ENCODE measurements around the gene NDUFB3. TPM values are rescaled to one million over a fixed set of nuclear protein-coding genes. Genes with fewer than 3 reads are reported as not detected.
A peak's percentile ranks its signal among the peaks of the same experiment; 100 is the strongest.
"Not testable (repeated sequence)": the region's sequence is repeated elsewhere in the genome, so short reads cannot be mapped to it uniquely, and the experiment has no call there.

The NDUFB3 gene
- total RNA-seq, 2 experiments from 2014 or later: 134 to 147 TPM

DNA sequence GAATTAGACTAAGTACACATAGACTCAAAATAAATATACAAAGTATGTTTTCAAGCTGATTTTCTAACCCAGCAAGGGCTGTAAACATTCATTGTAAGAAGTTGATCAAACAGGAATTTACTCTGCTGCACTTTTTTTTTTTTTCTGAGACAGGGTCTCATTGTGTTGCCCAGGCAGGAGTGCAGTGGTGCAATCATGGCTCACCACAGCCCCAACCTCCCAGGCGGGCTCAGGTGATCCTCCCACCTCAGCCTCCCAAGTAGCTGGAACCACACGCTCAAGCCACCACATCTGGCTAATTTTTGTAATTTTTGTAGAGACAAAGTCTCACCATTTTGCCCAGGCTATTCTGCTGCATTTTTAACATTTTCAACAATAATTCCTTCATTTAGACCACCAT lies 35.8 kb downstream of the NDUFB3 start:
- no peak overlapping the region for H3K27ac Mint-ChIP-seq
- ChIA-PET POLR2A (no interaction called here), CTCF (interaction anchor here (0.6 to 1.3 kb wide), 5 partner anchors 10 to 194 kb away, joined by 3 to 4 read pairs (median 3); no protein-coding TSS in a partner anchor)
- H3K4me1 Mint-ChIP-seq: no peaks in the 10 kb centered on the region
- H3K9me3 Mint-ChIP-seq: no peaks in the 10 kb centered on the region
- peaks cover 3% of the 10 kb centered on the region for H3K27me3 Mint-ChIP-seq
- no peaks in the 10 kb centered on the region for H3K36me3 Mint-ChIP-seq (ENCODE audit: low read depth)
- H3K4me3 Mint-ChIP-seq: no peak overlapping the region
- DNase-seq: no peak

DNA sequence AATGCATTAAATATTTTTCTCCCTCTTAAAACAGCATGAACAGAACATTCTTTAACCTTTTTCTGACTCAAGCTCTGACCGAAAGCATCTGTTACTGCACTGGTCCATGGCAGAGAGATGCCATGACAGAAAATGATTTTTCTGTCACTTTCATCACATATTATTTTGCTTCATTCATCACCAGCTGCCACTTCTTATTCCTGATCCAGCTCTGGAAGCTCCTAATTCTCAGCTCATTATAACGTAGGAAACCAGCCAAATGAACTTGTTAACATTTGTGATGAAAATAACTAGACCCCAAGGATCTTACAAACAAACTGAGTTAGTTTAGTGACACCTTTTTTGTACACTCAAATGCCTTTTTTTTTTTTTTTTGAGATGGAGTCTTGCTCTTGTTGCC lies 36.5 kb downstream of the NDUFB3 start:
- H3K9me3 Mint-ChIP-seq: no peaks in the 10 kb centered on the region
- ChIA-PET POLR2A (no interaction called here), CTCF (interaction anchor here (0.6 to 1.3 kb wide), 2 partner anchors 9 to 169 kb away, joined by 3 to 4 read pairs; no protein-coding TSS in a partner anchor)

DNA sequence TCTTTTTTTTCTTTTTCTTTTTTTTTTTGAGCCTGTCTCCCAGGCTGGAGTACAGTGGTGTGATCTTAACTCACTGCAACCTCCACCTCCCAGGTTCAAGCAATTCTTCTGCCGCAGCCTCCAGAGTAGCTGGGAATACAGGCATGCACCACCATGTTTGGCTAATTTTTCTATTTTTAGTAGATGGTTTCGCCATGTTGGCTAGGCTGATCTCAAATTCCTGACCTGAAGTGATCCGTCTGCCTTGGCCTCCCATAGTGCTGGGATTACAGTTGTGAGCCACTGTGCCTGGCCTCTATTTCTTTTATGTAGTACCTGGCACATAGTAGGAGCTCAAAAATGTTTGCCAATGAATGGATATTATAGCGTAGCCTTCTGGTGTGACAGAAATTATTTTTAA lies 37.4 kb downstream of the NDUFB3 start:
- DNase-seq: no peak
- POLR2A ChIA-PET: no interaction called here

More for the DNA sequence above, 36.5 kb downstream of the NDUFB3 start:
- H3K4me3 Mint-ChIP-seq: no peak overlapping the region
- no peaks in the 10 kb centered on the region for H3K36me3 Mint-ChIP-seq (ENCODE audit: low read depth)
- no peak for DNase-seq
- no peak overlapping the region for H3K27ac Mint-ChIP-seq
- peaks cover 2% of the 10 kb centered on the region for H3K4me1 Mint-ChIP-seq
- peaks cover 3% of the 10 kb centered on the region for H3K27me3 Mint-ChIP-seq

DNA sequence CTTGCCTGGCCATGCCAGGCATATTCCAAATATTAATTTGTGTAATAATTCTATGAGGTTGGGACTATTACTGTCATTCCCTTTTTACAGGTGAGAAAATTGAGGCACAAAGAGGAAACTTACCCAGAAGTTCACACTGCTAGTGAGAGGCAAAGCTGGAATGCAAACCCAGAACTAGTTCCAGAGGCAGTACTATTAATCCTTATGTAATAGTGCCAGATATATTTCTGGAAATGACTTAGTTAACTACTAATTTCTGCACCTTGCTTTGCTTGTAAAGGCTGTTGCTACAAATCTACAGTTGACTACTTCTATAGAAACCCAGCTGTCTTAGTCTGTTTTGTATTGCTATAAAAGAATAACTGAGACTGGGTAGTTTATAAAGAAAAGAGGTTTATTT lies 38.8 kb downstream of the NDUFB3 start:
- peaks cover 20% of the 10 kb centered on the region for H3K4me1 Mint-ChIP-seq
- peak overlapping the region; percentile 13 for H3K27ac Mint-ChIP-seq
- H3K4me3 Mint-ChIP-seq: no peak overlapping the region
- peaks cover 4% of the 10 kb centered on the region for H3K36me3 Mint-ChIP-seq (ENCODE audit: low read depth)
- POLR2A ChIA-PET: interaction anchor here (0.6 kb wide), 1 partner anchor 285 kb away, joined by 3 read pairs; no protein-coding TSS in a partner anchor
- no peak for DNase-seq
- H3K27me3 Mint-ChIP-seq: peaks cover 3% of the 10 kb centered on the region
- CTCF ChIA-PET: interaction anchor here (1.2 to 2.0 kb wide), 2 partner anchors 42 to 209 kb away, joined by 4 to 7 read pairs; no protein-coding TSS in a partner anchor
- no peaks in the 10 kb centered on the region for H3K9me3 Mint-ChIP-seq

More for the DNA sequence above, 37.4 kb downstream of the NDUFB3 start:
- CTCF ChIA-PET: interaction anchor here (0.6 to 1.0 kb wide), 2 partner anchors 9 to 148 kb away, joined by 3 read pairs; no protein-coding TSS in a partner anchor
- no peaks in the 10 kb centered on the region for H3K9me3 Mint-ChIP-seq
- peaks cover 3% of the 10 kb centered on the region for H3K27me3 Mint-ChIP-seq
- H3K4me3 Mint-ChIP-seq: no peak overlapping the region
- H3K4me1 Mint-ChIP-seq: peaks cover 7% of the 10 kb centered on the region
- H3K36me3 Mint-ChIP-seq (ENCODE audit: low read depth): no peaks in the 10 kb centered on the region
- H3K27ac Mint-ChIP-seq: no peak overlapping the region

DNA sequence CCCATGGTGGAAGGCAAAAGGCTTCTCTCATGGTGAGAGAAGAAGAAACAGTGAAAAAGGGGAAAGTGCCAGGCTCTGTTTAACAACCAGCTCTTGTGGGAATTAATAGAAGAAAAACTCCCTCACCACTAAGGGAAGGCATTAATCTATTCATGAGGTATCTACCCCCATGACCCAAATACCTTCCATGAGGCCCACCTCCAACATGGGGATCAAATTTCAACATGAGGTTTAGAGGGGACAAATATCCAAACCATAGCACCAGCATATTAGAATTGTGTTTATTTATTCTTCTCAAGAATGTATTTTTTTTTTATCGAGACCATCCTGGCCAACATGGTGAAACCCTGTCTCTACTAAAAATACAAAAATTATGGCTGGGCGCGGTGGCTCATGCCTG lies 39.3 kb downstream of the NDUFB3 start:
- peak overlapping the region; percentile 13 for H3K27ac Mint-ChIP-seq
- peaks cover 4% of the 10 kb centered on the region for H3K36me3 Mint-ChIP-seq (ENCODE audit: low read depth)
- H3K4me3 Mint-ChIP-seq: no peak overlapping the region
- POLR2A ChIA-PET: no interaction called here
- no peak for DNase-seq
- no peaks in the 10 kb centered on the region for H3K9me3 Mint-ChIP-seq
- peaks cover 23% of the 10 kb centered on the region for H3K4me1 Mint-ChIP-seq
- peaks cover 3% of the 10 kb centered on the region for H3K27me3 Mint-ChIP-seq
- CTCF ChIA-PET: interaction anchor here (1.2 to 2.0 kb wide), 2 partner anchors 42 to 210 kb away, joined by 4 to 7 read pairs; no protein-coding TSS in a partner anchor

DNA sequence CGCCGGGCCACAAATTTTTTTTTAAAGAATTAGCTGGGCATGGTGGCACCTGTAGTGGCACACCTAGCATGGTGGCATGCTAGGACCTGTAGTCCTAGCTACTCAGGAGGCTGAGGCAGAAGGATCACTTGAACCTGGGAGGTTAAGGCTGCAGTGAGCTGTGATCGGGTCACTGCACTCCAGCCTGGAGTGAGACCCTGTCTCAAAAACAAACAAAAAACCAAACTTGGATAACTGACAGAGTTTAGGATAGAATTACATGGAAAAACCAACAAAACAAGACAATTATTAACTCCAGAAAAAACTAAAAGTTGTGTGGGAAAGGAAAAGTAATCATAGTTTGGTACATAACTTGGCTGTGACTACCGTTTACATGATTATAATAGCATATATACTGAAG lies 42.5 kb downstream of the NDUFB3 start:
- POLR2A ChIA-PET: no interaction called here

DNA sequence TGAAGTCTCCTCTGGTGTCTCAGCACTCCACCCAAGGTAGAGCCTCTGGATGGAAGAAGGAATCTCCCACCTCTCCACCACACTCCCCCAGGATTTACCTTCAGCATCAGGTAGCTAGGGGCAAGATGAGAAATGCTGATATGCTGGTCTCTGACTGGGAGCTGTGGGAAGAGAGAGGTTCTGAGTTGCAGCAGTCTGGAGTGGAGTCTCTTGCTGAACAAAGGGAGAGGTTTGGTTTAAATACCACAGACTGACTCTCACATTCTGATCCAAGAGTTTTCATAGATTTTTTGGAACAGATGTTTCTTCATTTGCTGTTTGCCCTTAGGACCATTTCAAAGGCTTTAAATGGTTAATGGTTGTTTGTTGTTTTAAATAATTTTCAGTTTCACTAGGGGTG lies 43.0 kb downstream of the NDUFB3 start:
- H3K4me1 Mint-ChIP-seq: peaks cover 37% of the 10 kb centered on the region
- CTCF ChIA-PET: interaction anchor here (1.1 to 1.4 kb wide), 4 partner anchors 22 to 151 kb away, joined by 3 to 5 read pairs (median 3); partner anchors contain the start of gene ORC2
- H3K27ac Mint-ChIP-seq: peak overlapping the region; percentile 97
- H3K27me3 Mint-ChIP-seq: no peaks in the 10 kb centered on the region
- H3K4me3 Mint-ChIP-seq: peak overlapping the region; percentile 91
- POLR2A ChIA-PET: no interaction called here
- DNase-seq: no peak
- H3K9me3 Mint-ChIP-seq: no peaks in the 10 kb centered on the region
- H3K36me3 Mint-ChIP-seq (ENCODE audit: low read depth): peaks cover 16% of the 10 kb centered on the region

More for the DNA sequence above, 42.5 kb downstream of the NDUFB3 start:
- Mint-ChIP-seq H3K4me1 (peaks cover 37% of the 10 kb centered on the region), H3K9me3 (no peaks in the 10 kb centered on the region), H3K27me3 (no peaks in the 10 kb centered on the region), H3K36me3 (ENCODE audit: low read depth) (peaks cover 13% of the 10 kb centered on the region), H3K27ac (peak overlapping the region; percentile 97), H3K4me3 (peak overlapping the region; percentile 91)
- no peak for DNase-seq
- CTCF ChIA-PET: interaction anchor here (1.1 to 1.4 kb wide), 4 partner anchors 21 to 151 kb away, joined by 3 to 5 read pairs (median 3); partner anchors contain the start of gene ORC2

DNA sequence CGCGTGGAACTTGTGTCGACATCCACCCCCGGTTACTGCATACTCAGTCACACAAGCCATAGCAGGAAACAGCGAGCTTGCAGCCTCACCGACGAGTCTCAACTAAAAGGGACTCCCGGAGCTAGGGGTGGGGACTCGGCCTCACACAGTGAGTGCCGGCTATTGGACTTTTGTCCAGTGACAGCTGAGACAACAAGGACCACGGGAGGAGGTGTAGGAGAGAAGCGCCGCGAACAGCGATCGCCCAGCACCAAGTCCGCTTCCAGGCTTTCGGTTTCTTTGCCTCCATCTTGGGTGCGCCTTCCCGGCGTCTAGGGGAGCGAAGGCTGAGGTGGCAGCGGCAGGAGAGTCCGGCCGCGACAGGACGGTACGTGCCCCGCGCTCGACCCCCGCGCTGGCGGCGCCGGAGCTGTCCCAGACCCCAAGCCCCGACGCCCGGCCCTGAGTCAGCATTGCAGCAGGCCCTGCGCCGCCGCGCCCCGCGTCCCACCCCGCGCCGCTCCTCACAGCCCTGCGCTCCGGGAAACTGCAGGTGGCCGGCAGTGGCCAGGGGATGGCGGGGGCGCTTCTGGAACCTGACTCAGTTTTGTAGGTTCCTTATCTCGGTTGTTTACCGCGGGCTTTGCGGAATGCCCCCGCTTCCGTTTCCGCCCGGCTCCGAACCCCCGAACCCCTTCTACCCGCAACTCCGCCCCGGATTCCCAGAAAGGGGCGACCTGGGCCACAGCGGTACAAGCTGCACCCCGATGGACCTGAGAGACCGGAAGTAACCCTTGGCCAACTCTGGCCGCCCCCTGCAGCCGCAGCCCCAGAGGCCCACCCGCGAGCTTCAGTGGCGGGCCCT lies 44.5 kb downstream of the NDUFB3 start, which contains the start of gene CFLAR:
TSS of gene CFLAR (plus strand) at position 50 of the 844 bp plus-strand sequence. CDS start 13,702 bp downstream, outside the sequence.
- ChIA-PET POLR2A (interaction anchor here (0.7 to 1.5 kb wide), 3 partner anchors 14 to 227 kb away, joined by 3 to 8 read pairs (median 3); partner anchors contain the start of genes NIF3L1 and PPIL3), CTCF (interaction anchor here (0.9 to 3.2 kb wide), 15 partner anchors 9 to 403 kb away, joined by 3 to 18 read pairs (median 4); partner anchors contain the start of genes NIF3L1 and PPIL3)
- peak; percentile 85 for DNase-seq
- Mint-ChIP-seq H3K9me3 (no peaks in the 10 kb centered on the region), H3K4me1 (peaks cover 47% of the 10 kb centered on the region), H3K27me3 (no peaks in the 10 kb centered on the region), H3K36me3 (ENCODE audit: low read depth) (peaks cover 29% of the 10 kb centered on the region), H3K27ac (peak within 1 kb of the TSS; percentile 97), H3K4me3 (peak within 1 kb of the TSS; percentile 91)

DNA sequence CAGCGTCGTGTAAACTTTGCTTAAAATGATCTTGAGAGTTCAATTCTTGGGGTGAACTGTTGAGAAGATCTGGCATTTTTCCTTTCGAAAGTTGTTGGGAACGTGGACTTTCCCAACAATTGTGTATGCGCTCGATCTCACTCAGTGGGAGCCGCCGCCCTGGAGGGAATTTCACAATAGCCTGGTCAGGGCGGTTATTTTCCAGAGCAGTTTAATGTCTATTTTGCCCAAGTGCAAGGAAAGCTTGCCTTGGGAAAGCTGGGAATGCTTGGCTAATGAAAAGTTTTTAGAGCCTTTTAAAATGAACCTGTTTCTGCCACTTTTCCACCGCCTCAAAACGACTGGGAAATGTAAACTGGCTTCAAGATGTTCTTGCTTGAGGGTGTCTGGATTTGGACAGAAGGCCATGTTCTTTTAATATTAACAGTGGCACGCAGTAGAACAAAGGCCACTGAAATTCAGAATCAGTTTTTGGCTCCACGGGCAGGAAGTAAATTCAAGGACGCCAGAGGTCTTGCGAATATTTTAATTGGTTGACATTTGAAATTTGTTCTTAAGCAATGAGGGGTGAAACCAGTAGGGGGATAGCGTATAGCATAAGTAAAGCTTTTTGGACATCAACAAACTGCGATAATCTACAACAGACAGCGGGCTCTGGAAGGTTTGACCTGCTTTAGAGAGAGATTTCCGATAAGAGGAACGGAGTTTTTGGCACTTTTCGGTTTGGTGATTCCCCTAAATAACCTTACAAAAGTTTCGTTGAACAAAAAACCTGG lies 45.3 kb downstream of the NDUFB3 start:
- H3K4me1 Mint-ChIP-seq: peaks cover 54% of the 10 kb centered on the region
- peaks cover 36% of the 10 kb centered on the region for H3K36me3 Mint-ChIP-seq (ENCODE audit: low read depth)
- ChIA-PET CTCF (interaction anchor here (0.6 to 3.2 kb wide), 27 partner anchors 8 to 412 kb away, joined by 3 to 18 read pairs (median 4); partner anchors contain the start of genes CASP10, NIF3L1, ORC2 and PPIL3), POLR2A (interaction anchor here (0.6 to 1.5 kb wide), 3 partner anchors 13 to 287 kb away, joined by 3 to 8 read pairs (median 5); partner anchors contain the start of genes NIF3L1 and PPIL3)
- H3K27me3 Mint-ChIP-seq: no peaks in the 10 kb centered on the region
- H3K9me3 Mint-ChIP-seq: no peaks in the 10 kb centered on the region
- peak overlapping the region; percentile 97 for H3K27ac Mint-ChIP-seq
- peak overlapping the region; percentile 91 for H3K4me3 Mint-ChIP-seq
- peak; percentile 59 for DNase-seq

DNA sequence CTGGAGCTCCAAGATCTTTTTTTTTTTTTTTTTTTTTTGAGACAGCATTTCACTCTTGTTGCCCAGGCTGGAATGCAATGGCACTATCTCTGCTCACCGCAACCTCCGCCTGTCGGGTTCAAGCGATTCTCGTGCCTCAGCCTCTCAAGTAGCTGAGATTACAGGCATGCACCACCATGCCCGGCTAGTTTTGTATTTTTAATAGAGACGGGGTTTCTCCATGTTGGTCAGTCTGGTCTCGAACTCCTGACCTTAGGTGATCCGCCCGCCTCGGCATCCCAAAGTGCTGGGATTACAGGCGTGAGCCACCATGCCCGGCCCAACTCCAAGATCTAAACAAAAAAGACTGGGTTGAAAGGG lies 45.9 kb downstream of the NDUFB3 start:
- ChIA-PET CTCF (interaction anchor here (0.6 to 3.2 kb wide), 21 partner anchors 8 to 412 kb away, joined by 3 to 18 read pairs (median 4); partner anchors contain the start of genes CASP10, NIF3L1, ORC2 and PPIL3), POLR2A (interaction anchor here (0.6 kb wide), 1 partner anchor 287 kb away, joined by 5 read pairs; no protein-coding TSS in a partner anchor)
- H3K4me3 Mint-ChIP-seq: peak overlapping the region; percentile 91
- peaks cover 60% of the 10 kb centered on the region for H3K4me1 Mint-ChIP-seq
- DNase-seq: peak; percentile 65
- not testable (repeated sequence) for H3K27me3 Mint-ChIP-seq, H3K9me3 Mint-ChIP-seq
- peaks cover 41% of the 10 kb centered on the region for H3K36me3 Mint-ChIP-seq (ENCODE audit: low read depth)
- H3K27ac Mint-ChIP-seq: peak overlapping the region; percentile 97

DNA sequence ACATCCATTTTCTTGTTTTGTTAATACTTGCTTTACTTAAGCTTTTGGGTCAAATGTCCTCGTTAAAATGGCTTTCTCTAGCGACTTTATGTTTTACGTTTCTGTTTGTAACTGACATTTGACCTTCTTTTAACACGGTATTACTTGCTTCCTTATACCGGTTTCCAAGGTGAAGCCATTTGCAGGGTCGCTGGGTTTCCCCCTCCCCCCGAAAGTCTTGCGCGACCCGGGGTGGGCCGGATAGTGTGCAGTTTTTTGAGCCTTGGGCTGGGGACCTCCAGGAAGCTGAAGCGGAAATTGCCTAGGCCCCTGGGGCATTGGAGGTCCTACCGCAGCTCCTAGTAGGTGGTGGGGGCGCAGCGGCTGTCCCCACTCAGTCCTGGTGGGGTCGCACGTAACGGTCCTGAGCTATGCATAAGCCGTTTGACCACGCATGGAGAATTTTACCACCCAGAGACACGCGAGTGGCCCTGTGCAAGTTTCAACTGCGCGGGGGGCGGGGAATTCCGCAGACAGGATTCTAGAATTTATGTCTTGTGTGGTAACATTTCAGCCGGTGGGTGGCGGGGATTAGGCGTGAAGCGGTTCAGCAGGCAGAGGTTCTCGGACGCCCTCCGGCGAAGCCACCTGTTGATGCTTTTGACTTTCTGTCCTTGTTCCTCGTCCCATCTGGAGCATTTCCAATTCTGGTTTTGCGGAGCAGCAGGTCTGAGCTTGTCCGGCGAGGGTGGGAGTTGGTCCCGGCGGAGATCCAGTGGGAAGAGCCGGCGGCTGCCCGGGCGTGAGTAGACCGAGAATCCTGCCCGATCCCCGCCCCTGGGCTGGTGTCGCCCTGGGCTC lies 46.5 kb downstream of the NDUFB3 start:
- ChIA-PET CTCF (interaction anchor here (0.8 to 3.2 kb wide), 20 partner anchors 8 to 413 kb away, joined by 3 to 18 read pairs (median 5); partner anchors contain the start of genes CASP10, NIF3L1, ORC2 and PPIL3), POLR2A (no interaction called here)
- peak; percentile 90 for DNase-seq
- Mint-ChIP-seq H3K4me3 (peak overlapping the region; percentile 91), H3K9me3 (no peaks in the 10 kb centered on the region), H3K27ac (peak overlapping the region; percentile 97), H3K36me3 (ENCODE audit: low read depth) (peaks cover 48% of the 10 kb centered on the region), H3K27me3 (no peaks in the 10 kb centered on the region), H3K4me1 (peaks cover 64% of the 10 kb centered on the region)

All from activated CD4-positive, alpha-beta T cell treated with anti-CD3 and anti-CD28 coated beads, Interleukin-2, amount 10 ng/mL, durations not matched to agents 7 days and 5 days (primary cell).